Psoas muscle (tissue), 8 donors: ENCODE results near the gene NLRC5. TPM values are rescaled to one million over a fixed set of nuclear protein-coding genes. Genes with fewer than 3 reads are reported as not detected.

Source experiments
- ATAC-seq, 4 donors: fragments of 200-7000 bp; cut with Tn5 transposase; one replicate each; pipeline ENCODE4 v1.9.1; 2020; ENCODE audit warnings: moderate library complexity in 3 of 4, mild to moderate bottlenecking in 2 of 4
- DNase-seq, 2 donors: peaks; one replicate each; pipeline ENCODE4 v3.0.0-alpha.2; 2020
- H3K27ac ChIP-seq: fragments of 200-600 bp; one replicate; pipeline ENCODE4 v1.8.0; 2022
- H3K27me3 ChIP-seq, 3 donors: fragments of 200-600 bp in 1 of 3; one replicate each; pipeline versions ENCODE4 v1.6.1 to v1.8.0; 2013 to 2022; ENCODE audit warnings: low read length in 2 of 3, mild to moderate bottlenecking in 2 of 3, moderate library complexity in 1 of 3; ENCODE audit not compliant: insufficient read depth in 3 of 3
- H3K36me3 ChIP-seq, 2 donors: fragments of 200-600 bp in 1 of 2; one replicate each; pipeline versions ENCODE4 v1.6.1 to v1.8.0; 2013 to 2022; ENCODE audit warnings: low read depth in 1 of 2, mild to moderate bottlenecking in 1 of 2, moderate library complexity in 1 of 2; ENCODE audit not compliant: insufficient read depth in 1 of 2
- H3K4me1 ChIP-seq: fragments of 200-600 bp; one replicate; pipeline ENCODE4 v1.8.0; 2022
- H3K4me3 ChIP-seq: fragments of 200-600 bp; one replicate; pipeline ENCODE4 v1.8.0; 2022; ENCODE audit warnings: mild to moderate bottlenecking
- H3K9me3 ChIP-seq: fragments of 200-600 bp; one replicate; pipeline ENCODE4 v1.8.0; 2022
- whole genome bisulfite sequencing, 3 donors: extraction: QIAGEN DNeasy Blood & Tissue Kit; methylation state at CpG; one replicate each; pipeline versions ENCODE4 v1.1.6 to v1.1.7; 2013; 5-methylcytosine and 5-hydroxymethylcytosine counted together
- intact Hi-C, 2 donors: fragments of 100-400 bp; cut with DNase I; formaldehyde crosslinking; loops; one replicate each; pipeline versions ENCODE4 v1.11.0 to v1.14.2; 2022
- polyA plus RNA-seq, 3 donors: library from polyadenylated mRNA; stranded (reverse); fragments of 200-250 nt; gene quantifications; one replicate each; pipeline ENCODE4 v1.2.3, GENCODE V29; 2013
- total RNA-seq, 4 donors: library from RNA; stranded (reverse); fragmentation: NEBNext Ultra II Directional in 2 of 4; extraction: Animal tissue kit (Norgen Biotek cat#: 25700) in 2 of 4; gene quantifications; one replicate each; pipeline versions ENCODE4 v1.2.1 to v1.2.4, GENCODE V29; 2021 to 2023
- TF ChIP-seq, protein P1 (sequence below): fragments of 200-600 bp; IDR thresholded peaks from one replicate; pipeline ENCODE4 v1.8.0; 2022; ENCODE audit warnings: antibody characterized with exemption
- donor health status: healthy with polysubstance abuse.
- donor health status: DM: no; HTN: no; CAD: no; lungs with moderate emphysema.
- donor health status: Bipolar disorder and iron deficiency.
- donor health status: healthy.
- donor health status: DM: yes; HTN: yes; CAD: no.
- donor health status: DM: no; HTN: no; CAD: no.
- donor health status: DM: no; HTN: no; CAD: no.
- donor health status: DM: yes; HTN: yes; CAD: no.

The NLRC5 gene
- total and polyA plus RNA-seq, 7 donors: 2.3 to 13.6 (median 6.4) TPM

DNA sequence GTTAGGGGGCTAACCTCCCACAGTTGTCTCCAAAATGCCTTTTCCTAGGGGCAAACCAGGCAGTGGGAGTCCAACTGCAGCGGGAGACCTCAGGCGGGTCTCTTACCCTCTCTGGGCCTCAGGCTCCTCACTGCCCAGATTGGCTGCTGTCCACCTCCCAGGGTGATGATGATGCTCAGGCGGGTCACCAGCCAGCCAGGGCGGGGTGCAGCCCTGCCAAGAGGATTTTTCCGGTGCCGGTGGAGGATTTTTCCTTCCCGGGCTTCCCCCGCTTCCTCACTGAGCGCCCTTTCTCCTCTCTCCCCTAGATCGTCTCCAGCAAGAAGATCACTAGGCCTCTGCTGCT lies 125.8 kb downstream of the NLRC5 start:
- no peaks in the 10 kb centered on the region for H3K9me3 ChIP-seq
- no peak overlapping the region for H3K27ac ChIP-seq
- no peak for DNase-seq
- intact Hi-C loops: no loop called here
- WGBS, 3 donors: 64 to 67% (median 65%) methylated on average over 8 to 10 of the region's 10 CpGs
- TF ChIP-seq, protein P1, sequence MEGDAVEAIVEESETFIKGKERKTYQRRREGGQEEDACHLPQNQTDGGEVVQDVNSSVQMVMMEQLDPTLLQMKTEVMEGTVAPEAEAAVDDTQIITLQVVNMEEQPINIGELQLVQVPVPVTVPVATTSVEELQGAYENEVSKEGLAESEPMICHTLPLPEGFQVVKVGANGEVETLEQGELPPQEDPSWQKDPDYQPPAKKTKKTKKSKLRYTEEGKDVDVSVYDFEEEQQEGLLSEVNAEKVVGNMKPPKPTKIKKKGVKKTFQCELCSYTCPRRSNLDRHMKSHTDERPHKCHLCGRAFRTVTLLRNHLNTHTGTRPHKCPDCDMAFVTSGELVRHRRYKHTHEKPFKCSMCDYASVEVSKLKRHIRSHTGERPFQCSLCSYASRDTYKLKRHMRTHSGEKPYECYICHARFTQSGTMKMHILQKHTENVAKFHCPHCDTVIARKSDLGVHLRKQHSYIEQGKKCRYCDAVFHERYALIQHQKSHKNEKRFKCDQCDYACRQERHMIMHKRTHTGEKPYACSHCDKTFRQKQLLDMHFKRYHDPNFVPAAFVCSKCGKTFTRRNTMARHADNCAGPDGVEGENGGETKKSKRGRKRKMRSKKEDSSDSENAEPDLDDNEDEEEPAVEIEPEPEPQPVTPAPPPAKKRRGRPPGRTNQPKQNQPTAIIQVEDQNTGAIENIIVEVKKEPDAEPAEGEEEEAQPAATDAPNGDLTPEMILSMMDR: no peak
- no peak overlapping the region for H3K4me3 ChIP-seq
- no peaks in the 10 kb centered on the region for H3K4me1 ChIP-seq
- H3K27me3 ChIP-seq: no peaks in the 10 kb centered on the region
- no peak for ATAC-seq
- H3K36me3 ChIP-seq: peaks cover 0 to 38% of the 10 kb centered on the region in 2 donors

DNA sequence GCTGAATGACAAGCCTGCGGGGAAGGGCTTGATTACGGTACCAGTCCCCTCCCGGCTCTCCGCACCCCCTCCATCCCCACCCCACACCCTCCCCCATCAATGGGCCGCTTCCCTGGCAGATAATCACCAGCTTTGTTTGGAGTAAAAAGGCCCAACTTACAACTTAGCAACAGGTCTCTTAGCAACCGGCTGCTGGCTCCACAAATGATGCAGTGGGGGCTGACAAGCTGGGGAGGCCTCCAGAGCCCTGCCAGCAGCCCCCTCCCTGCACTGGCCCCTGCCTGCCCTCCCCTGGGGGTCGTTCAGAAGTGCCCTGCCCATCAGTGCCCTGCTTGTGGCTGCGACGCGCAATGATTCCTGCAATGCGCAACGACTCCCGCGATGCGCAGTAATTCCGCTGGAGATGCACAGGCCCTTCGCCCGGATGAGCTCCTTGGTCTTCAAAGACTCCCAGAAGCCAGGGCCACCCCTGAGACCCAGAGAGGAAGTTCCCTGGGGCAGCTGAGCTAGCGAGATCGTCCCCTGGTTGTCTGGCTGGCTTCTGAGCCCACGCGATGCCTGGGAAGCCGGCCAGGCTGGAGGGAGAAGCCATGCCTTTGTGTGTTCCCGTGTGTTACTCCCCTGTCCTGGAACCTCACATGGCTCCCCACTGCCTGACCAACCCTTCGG lies 126.3 kb downstream of the NLRC5 start:
- ATAC-seq (peak in 3 of 4 donors; percentile 42 to 58 (median 54)), DNase-seq (peak; percentile 57 to 68)
- 55 to 68% (median 56%) methylated on average over 25 of the region's 25 CpGs for WGBS, 3 donors
- Histone ChIP-seq H3K27me3 (no peaks in the 10 kb centered on the region), H3K9me3 (no peaks in the 10 kb centered on the region), H3K36me3 (peaks cover 0 to 40% of the 10 kb centered on the region in 2 donors), H3K4me1 (no peaks in the 10 kb centered on the region), H3K27ac (no peak overlapping the region), H3K4me3 (no peak overlapping the region)
- TF ChIP-seq, protein P1: no peak
- intact Hi-C loops: no loop called here

DNA sequence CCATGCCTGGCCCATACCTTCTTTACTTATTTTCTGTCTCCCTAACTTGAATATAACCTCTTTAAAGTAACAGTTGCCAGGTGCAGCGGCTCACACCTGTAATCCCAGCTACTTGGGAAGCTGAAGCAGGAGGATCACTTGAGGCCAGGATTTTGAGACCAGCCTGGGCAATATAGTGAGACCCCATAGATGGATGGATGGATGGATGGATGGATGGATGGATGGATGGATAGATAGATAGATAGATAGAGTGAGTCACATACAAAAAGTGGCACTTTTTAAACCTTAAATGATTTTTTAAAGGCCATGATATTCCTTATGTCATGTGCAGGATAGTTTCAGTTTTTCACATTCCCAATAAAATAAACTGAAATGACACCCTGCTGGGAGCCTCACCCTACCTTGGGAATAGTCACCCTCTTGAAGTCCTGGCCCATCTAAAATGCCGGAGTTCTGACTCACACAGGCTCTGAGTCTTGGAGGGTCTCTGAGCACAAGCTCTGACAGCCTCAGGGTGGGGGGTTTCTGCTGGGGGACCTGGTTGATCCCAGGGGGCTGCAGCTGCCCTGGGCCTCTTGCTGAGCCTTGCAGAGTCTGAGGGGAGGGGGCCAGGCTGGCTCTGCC lies 129.2 kb downstream of the NLRC5 start:
- H3K27ac ChIP-seq: no peak overlapping the region
- 94 to 98% (median 98%) methylated on average over 2 of the region's 2 CpGs for WGBS, 3 donors

DNA sequence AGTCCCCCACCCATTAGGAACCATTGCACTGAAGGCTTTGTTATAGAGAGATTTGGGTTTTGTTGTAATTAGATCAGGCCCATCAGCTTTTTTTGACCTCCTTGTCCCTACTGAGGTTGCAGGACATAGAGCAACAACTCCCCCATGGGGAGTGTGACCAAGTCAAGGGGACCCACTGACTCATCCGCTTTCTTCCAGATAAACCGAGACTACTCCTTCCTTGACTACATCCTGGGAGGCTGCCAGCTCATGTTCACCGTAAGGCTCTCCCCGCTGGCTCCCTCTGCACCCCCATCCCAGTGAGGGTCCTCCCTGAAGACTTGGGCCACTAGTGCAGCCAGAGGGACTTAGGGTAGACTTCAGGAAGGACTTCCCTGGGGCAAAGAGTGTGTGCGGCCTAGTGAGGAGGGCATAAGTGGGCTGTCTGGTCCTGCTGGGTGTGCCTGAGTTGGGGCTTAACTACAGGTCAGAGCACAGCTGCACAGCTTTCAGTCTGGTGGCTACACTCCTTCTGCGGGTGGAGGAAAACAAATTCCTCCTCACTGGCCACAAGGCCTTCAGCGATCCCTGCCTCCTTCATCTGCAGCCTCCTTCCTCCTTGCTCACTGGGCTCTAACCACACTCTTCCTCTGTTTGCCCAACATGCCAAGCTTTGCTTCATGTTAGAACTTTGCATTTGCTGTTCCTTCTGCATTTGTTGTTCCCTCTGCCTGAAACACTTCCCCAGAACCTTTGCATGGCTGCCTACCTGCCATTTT lies 134.0 kb downstream of the NLRC5 start:
- no peak overlapping the region for H3K27ac ChIP-seq
- DNase-seq (no peak), ATAC-seq (no peak)
- H3K4me1 ChIP-seq: no peaks in the 10 kb centered on the region
- no peaks in the 10 kb centered on the region for H3K9me3 ChIP-seq
- WGBS, 3 donors: 87 to 92% (median 92%) methylated on average over 7 of the region's 7 CpGs
- peaks cover 0 to 41% of the 10 kb centered on the region in 2 donors for H3K36me3 ChIP-seq
- H3K4me3 ChIP-seq: no peak overlapping the region
- intact Hi-C loops: no loop called here
- H3K27me3 ChIP-seq: no peaks in the 10 kb centered on the region
- TF ChIP-seq, protein P1: no peak

More for the DNA sequence above, 129.2 kb downstream of the NLRC5 start:
- Histone ChIP-seq H3K9me3 (no peaks in the 10 kb centered on the region), H3K4me1 (no peaks in the 10 kb centered on the region), H3K4me3 (no peak overlapping the region), H3K27me3 (no peaks in the 10 kb centered on the region), H3K36me3 (peaks cover 0 to 59% of the 10 kb centered on the region in 2 donors)
- TF ChIP-seq, protein P1: no peak
- ATAC-seq (no peak), DNase-seq (no peak)
- intact Hi-C loops: no loop called here
